Body of pancreas (tissue), 4 donors: Measurements from ENCODE around the gene AMBRA1. TPM values are rescaled to one million over a fixed set of nuclear protein-coding genes. Genes with fewer than 3 reads are reported as not detected.

Source experiments
- ATAC-seq: fragments of 150-250 bp; one replicate; pipeline ENCODE4 v1.9.1; 2016
- DNase-seq, 4 donors: peaks; one replicate each; pipeline ENCODE4 v3.0.0-alpha.2; 2019
- H3K27ac ChIP-seq, 4 donors: fragments of 200-600 bp; sonication (generic); 1 replicate in 3 of 4; 2 replicates in 1 of 4; pipeline versions ENCODE4 v1.5.1 to v1.6.1; 2016 to 2019; ENCODE audit warnings: mild to moderate bottlenecking in 1 of 4, mixed read lengths in 1 of 4, moderate library complexity in 1 of 4
- H3K27me3 ChIP-seq, 2 donors: fragments of 200-600 bp; sonication (generic); one replicate each; pipeline ENCODE4 v1.6.0; 2016; ENCODE audit warnings: mild to moderate bottlenecking in 1 of 2
- H3K36me3 ChIP-seq, 2 donors: fragments of 200-600 bp; sonication (generic); replicated peaks in 1 of 2; 2 replicates each; pipeline ENCODE4 v1.5.1; 2016; ENCODE audit warnings: low read depth in 2 of 2; ENCODE audit not compliant: insufficient read depth in 1 of 2
- H3K4me1 ChIP-seq: fragments of 200-600 bp; sonication (generic); one replicate; pipeline ENCODE4 v1.6.0; 2016
- H3K4me3 ChIP-seq, 2 donors: fragments of 200-600 bp; sonication (generic); 1 replicate in 1 of 2; 2 replicates in 1 of 2; pipeline ENCODE4 v1.5.1; 2016 to 2019
- H3K9me3 ChIP-seq, 3 donors: fragments of 200-600 bp; sonication (generic); 1 replicate in 2 of 3; 2 replicates in 1 of 3; pipeline ENCODE4 v1.5.1; 2016
- POLR2A ChIP-seq, 3 donors: fragments of 450-650 bp; IDR thresholded peaks; one replicate each; pipeline ENCODE4 v1.6.1; 2016; ENCODE audit warnings: antibody characterized with exemption in 3 of 3, mild to moderate bottlenecking in 2 of 3
- WGBS, 2 donors: methylation state at CpG; one replicate each; pipeline ENCODE4 v1.1.5; 2017; 5-methylcytosine and 5-hydroxymethylcytosine counted together
- intact Hi-C: fragments of 100-400 bp; cut with DNase I; formaldehyde crosslinking; loops from one replicate; pipeline ENCODE4 v1.15.1; 2023
- total RNA-seq, 2 donors: library from RNA; depleted of rRNA; stranded (reverse); fragments of >200 nt; gene quantifications; one replicate each; pipeline ENCODE4 v1.1.0, GENCODE V29; 2016
- TF ChIP-seq, protein P1 (sequence below), 7 experiments: fragments of 450-650 bp in 4 of 7; fragments of 200-600 bp in 3 of 7; sonication (generic) in 3 of 7; IDR thresholded peaks; one replicate each; pipeline ENCODE4 v1.5.1; 2016 to 2019; ENCODE audit warnings: antibody characterized with exemption in 7 of 7

Gene AMBRA1
- total RNA-seq, 2 donors from 2014 or later: 17.6 to 43.2 TPM

DNA sequence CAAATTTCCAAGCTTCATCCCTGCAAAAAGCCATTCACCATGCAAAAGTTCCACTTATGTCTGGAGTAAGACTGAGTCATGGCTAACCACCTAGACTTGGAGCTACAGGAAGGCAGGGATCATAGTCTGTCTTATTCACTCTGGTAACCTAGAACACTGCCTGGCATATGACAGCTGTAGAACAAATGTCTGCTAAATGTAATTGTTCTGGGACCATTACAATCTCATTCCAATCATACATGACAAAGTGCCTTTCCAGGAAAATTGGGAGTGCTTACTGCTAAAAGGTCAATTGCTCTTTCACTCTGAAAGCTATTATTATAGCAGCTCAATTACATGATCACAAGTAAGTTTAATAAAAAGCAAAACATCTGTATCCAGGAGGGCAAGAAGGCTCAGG is 103.2 kb downstream of the AMBRA1 start:
- ATAC-seq (no peak), DNase-seq (no peak)
- Histone ChIP-seq H3K4me1 (no peaks in the 10 kb centered on the region), H3K36me3 (peaks cover 0 to 2% of the 10 kb centered on the region in 2 donors), H3K27ac (no peak overlapping the region), H3K9me3 (no peaks in the 10 kb centered on the region), H3K27me3 (no peaks in the 10 kb centered on the region), H3K4me3 (no peak overlapping the region)
- intact Hi-C loops: no loop called here
- TF ChIP-seq POLR2A (IDR thresholded peaks at IDR 0.05): no peak
- TF ChIP-seq, protein P1, sequence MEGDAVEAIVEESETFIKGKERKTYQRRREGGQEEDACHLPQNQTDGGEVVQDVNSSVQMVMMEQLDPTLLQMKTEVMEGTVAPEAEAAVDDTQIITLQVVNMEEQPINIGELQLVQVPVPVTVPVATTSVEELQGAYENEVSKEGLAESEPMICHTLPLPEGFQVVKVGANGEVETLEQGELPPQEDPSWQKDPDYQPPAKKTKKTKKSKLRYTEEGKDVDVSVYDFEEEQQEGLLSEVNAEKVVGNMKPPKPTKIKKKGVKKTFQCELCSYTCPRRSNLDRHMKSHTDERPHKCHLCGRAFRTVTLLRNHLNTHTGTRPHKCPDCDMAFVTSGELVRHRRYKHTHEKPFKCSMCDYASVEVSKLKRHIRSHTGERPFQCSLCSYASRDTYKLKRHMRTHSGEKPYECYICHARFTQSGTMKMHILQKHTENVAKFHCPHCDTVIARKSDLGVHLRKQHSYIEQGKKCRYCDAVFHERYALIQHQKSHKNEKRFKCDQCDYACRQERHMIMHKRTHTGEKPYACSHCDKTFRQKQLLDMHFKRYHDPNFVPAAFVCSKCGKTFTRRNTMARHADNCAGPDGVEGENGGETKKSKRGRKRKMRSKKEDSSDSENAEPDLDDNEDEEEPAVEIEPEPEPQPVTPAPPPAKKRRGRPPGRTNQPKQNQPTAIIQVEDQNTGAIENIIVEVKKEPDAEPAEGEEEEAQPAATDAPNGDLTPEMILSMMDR (IDR thresholded peaks at IDR 0.05): no peak

DNA sequence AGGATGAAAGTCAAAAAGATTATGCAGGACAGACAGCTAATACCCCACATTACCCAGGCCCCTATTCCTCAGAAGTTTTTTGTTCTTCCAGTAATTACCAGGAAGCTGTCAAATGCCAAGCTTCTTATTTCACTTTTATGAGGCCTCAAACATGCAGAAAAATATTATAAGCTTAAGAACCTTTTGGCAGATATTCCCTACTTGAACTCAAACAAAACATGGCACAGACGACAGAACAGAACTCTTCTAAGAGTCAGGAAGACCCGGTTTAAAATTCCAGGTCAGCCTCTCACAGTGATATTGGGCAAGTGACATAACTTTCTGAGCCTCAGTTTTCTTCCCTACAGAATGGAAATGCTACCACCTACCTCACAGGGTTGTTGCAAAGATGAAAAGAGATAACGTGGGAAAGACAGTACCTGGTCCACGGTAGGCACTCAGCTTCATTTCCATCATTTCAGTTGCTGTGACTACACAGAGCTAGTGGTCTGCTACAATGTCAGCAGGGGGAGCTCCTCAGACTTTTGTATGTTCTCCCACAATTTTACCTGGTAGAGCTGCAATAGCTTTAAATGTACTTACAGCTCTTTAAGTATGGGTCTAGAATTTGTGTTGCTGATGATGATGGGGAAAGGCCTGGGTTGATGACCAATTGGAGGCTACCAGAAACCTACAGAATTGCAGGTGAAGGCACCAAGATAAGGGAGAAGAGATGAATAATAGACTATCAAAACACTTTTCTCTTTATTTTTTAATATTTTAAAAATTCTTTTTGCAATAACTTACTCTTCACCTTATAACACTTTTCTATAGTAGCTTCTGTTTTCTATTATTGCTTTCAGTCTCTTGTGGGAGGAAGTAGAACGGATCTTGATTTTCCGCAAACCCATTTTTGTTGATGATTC is 103.9 kb downstream of the AMBRA1 start:
- DNase-seq: peak in 2 of 4 donors; percentile 38 to 48
- intact Hi-C loops: no loop called here

DNA sequence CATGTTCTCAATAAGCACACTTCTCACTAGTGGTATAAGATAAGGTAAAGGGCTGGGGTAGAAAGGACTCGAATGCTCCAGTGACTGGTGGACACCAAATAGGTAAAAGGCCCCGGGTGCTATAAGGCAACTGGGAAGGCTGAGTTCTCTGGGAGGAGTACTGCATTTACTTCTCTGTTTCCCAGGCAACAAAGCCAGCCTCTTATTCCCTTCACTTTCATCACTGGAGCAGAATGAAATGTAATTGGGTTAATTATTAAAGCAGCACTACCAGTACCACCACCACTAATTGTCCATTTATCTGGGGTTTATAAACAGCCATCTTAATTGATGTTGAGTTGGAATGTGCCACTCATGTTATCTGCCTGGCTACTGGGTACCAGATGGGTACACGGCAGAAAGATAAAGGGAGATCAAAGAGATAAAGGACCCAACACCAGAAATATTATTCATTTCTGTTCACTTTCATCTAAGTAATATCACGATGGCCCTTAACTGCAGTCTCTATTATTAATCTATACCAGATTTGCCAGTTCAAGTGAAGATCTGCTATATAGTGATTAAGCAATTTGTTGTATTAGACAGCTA is 107.9 kb downstream of the AMBRA1 start:
- intact Hi-C loops: no loop called here
- TF ChIP-seq POLR2A (IDR thresholded peaks at IDR 0.05): no peak
- TF ChIP-seq, protein P1 (IDR thresholded peaks at IDR 0.05): no peak
- ATAC-seq: no peak
- Histone ChIP-seq H3K4me3 (no peak overlapping the region), H3K36me3 (no peaks in the 10 kb centered on the region), H3K27ac (no peak overlapping the region), H3K4me1 (no peaks in the 10 kb centered on the region), H3K27me3 (no peaks in the 10 kb centered on the region), H3K9me3 (no peaks in the 10 kb centered on the region)
- peak in 1 of 4 donors; percentile 6 for DNase-seq
- 50 to 54% methylated on average over 4 of the region's 4 CpGs for WGBS, 2 donors

More for the DNA sequence above, 103.9 kb downstream of the AMBRA1 start:
- Histone ChIP-seq H3K9me3 (no peaks in the 10 kb centered on the region), H3K36me3 (peaks cover 0 to 2% of the 10 kb centered on the region in 2 donors), H3K4me1 (no peaks in the 10 kb centered on the region), H3K27ac (no peak overlapping the region), H3K4me3 (no peak overlapping the region), H3K27me3 (no peaks in the 10 kb centered on the region)
- WGBS, 2 donors: 63 to 68% methylated on average over 6 of the region's 6 CpGs
- ATAC-seq: no peak
- TF ChIP-seq, protein P1 (IDR thresholded peaks at IDR 0.05): peak in 6 of 7 experiments; percentile 28 to 52 (median 33)
- TF ChIP-seq POLR2A (IDR thresholded peaks at IDR 0.05): no peak

DNA sequence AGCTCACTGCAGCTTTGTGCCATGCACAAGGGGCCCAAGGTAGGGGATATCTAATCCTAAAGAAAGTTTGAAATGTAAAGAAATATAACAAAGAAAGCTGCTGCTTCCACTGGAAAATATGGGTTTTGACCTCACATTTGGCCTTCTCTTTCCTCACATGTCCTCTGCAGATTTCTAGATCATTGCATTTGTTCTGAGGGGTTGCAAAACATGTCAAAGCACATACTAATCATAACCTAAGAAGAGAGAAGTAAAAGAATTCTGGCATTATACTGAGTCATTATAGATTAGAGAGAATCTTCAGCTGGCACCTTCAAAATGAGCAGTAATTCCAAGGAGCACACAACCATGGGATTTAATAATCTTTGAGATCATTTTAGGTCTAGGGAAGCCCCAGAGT is 109.7 kb downstream of the AMBRA1 start:
- ATAC-seq (no peak), DNase-seq (no peak)
- intact Hi-C loops: no loop called here
- no peaks in the 10 kb centered on the region for H3K4me1 ChIP-seq
- no peak overlapping the region for H3K4me3 ChIP-seq
- no peaks in the 10 kb centered on the region for H3K9me3 ChIP-seq
- H3K36me3 ChIP-seq: no peaks in the 10 kb centered on the region
- no peak overlapping the region for H3K27ac ChIP-seq
- TF ChIP-seq, protein P1 (IDR thresholded peaks at IDR 0.05): no peak
- no peak for TF ChIP-seq POLR2A (IDR thresholded peaks at IDR 0.05)
- no peaks in the 10 kb centered on the region for H3K27me3 ChIP-seq
